HG02623 (cell line): ENCODE measurements around the gene XCR1.
"Not testable (repeated sequence)": the region's sequence is repeated elsewhere in the genome, so short reads cannot be mapped to it uniquely, and the experiment has no call there.

Experiments
- ATAC-seq: cut with Tn5 transposase; IDR thresholded peaks from one replicate; pipeline ENCODE4 v1.9.1; 2021; ENCODE audit warnings: moderate library complexity; ENCODE audit not compliant: unreplicated experiment

Gene XCR1, protein sequence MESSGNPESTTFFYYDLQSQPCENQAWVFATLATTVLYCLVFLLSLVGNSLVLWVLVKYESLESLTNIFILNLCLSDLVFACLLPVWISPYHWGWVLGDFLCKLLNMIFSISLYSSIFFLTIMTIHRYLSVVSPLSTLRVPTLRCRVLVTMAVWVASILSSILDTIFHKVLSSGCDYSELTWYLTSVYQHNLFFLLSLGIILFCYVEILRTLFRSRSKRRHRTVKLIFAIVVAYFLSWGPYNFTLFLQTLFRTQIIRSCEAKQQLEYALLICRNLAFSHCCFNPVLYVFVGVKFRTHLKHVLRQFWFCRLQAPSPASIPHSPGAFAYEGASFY

DNA sequence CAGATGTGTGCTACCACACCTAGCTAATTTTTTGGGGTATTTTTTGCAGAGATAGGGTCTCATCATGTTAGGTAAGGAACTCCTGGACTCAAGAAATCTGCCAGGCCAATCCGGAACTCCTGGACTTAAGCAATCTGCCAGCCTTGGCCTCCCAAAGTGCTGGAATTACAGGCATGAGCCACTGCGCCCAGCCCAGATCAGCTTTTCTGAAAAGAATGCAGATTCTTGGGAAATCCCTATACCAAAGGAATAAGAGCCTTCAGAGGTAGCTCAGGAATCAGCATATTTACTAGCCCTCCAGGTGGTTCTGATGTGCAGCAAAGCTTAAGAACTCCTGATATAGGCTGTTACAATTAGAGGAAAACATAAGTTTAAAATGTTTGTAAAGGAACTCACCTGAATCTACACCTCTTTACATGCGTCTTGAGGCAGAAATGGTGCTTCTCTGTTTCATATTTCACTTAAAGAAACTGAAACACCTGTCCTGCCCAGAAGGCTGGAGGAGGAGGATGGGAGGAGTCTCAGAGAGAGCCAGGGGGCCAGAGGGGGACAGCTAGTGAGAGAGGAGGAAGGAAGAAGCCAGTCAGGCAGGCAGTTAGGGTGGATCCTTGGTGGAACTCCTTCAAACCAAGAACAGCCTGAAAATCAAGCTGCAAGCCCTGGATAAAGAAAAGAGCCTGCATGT lies at the start of gene XCR1:
Gene XCR1, minus strand, starts transcription at position 463 of the 685 bp plus-strand sequence. CDS start 5,536 bp downstream, outside the sequence.
- no peak for ATAC-seq

DNA sequence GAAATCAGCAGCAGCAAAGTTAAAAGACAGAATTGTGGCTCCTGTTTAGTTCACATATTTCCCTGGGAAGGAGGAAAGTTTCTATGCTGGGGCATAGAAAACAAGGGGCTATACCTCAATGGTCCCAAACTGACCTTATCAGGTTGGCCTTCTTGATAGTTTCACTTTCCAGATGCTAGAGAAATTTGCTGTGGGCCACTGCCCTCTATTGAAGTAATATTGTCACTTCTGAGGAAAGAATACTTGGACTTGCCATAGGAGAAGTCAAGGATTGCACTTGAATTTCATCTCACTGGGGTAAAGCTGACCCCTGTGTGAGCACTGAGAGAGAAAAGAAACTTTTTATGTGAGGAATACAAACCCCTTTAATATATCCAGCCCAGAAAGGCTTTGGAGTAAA lies 49.3 kb upstream of the XCR1 start:
- no peak for ATAC-seq

DNA sequence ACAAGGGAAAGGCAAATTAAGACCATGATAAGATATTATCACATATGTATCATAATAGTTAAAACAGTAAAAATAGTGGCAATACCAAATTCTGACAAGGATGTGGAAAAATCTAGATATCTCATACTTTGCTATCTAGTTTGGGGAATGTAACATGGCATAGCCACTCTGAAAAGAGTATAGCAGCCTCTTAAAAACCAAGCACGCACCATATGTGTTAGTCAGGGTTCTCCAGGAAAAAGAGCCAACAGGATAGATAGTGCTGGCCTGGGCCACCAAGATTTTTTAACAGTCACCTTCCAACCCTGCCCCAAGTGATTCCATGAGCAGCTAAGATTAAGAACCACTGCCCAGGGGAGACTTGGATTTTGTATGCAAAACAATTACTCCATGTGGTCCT lies 48.5 kb upstream of the XCR1 start:
- no peak for ATAC-seq

DNA sequence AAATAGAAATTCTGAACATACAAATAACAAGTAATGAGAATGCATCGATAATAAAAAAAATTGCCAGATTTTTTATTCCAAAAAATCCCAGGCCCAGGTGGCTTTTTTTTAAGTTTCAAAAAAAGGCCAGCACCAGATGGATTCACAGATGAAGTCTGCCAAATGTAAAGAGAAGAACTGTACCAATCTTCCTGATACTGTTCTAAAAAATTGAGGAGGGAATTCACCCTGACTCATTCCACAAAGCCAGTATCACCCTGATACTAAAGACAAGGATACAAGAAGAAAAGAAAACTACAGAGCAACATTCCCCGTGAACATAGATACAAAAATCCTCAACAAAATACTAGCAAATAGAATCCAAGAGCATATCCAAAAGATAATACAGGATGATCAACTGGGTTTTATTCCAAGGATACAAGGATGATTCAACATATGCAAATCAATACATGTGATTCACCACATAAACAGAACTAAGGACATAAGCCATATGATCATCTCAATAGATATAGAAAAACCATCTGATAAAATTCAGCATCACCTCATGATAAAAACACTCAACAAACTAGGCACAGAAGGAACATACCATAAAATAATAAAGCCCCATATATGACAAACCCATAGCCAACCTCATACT lies 44.1 kb upstream of the XCR1 start:
- ATAC-seq, result no peak

DNA sequence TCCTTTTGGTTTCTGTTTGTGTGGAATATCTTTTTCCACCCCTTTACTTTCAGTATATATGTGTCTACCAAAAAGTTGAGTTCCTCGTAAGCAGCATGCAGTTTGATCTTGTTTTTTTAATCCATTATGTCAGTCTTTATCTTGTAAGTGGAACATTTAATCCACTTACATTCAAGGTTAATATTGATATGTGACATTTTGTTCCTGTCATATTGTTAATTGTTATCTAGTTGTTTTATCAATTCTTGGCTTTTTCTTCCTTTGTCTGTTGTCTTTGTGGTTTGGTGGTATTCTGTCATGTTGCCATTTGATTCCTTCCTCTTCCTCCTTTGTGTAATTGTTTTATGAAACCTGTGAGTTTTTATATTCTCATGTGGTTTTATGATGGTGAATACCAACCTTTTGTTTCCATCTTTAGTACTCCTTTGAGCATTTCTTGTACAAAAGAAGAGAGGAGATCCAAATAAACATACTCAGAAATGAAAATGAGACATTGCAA lies 43.4 kb upstream of the XCR1 start:
- no peak for ATAC-seq

DNA sequence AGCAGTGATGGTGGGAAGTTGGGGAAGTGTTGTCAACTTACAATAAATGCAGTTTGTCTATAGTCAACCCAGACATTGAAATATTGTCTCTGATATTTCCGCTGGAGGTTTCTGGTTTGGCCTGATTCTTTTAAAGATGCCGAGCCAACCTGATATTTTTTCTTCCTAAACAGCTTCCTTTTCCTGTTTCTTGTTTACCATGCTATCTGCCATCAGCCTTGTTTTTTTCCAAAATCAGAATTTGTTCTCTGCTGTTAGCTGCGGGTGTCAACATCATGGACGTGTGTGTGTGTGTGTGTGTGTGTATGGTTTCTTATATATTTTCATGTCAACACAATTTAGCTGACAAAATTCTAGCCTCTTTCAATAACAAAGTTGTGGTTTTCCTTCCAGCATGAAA lies 41.2 kb upstream of the XCR1 start:
- ATAC-seq, result no peak

DNA sequence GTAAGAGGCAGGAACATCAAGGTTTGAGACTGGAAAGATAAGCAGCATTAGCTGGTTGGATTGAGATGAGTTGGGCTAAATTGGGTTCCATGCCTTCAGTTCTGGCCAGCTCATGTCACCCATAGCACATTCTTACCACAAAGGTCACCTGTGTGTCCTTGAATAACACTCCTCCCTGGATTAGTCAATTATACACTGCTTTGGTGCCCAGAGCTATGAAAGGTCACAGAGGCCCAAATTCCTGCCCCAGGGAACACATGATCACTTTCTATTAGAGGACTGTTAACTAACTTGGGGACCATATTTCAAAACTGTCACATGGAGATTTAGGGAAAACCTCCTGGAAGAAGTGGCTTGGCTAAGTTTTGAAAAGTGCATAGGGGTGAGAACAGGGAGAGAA lies 40.1 kb upstream of the XCR1 start:
- ATAC-seq, result no peak

DNA sequence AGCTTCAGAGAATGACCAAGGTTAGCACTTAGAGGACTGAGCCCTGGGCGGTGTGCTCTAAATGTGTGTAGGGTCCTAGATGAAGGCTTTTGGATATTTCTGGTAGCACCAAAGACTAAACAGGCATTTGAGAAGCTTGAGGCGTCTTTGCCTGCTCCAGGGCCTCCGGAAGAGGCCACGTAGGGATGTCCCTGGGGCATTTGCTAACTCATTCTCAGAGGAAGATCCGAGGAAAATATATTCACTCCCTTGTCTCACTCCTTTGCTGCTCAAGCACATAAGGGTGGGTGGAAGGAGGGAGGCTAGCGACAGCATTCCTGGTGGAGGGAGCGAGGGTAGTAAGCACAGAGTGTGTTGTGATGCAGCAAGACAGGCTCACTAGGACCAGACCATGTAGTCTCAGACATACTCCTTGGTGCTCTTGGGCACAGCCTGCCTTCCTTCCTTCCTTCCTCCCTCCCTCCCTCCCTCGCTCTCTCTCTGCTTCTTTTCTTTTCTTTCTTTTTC lies 38.5 kb upstream of the XCR1 start:
- ATAC-seq, result no peak

DNA sequence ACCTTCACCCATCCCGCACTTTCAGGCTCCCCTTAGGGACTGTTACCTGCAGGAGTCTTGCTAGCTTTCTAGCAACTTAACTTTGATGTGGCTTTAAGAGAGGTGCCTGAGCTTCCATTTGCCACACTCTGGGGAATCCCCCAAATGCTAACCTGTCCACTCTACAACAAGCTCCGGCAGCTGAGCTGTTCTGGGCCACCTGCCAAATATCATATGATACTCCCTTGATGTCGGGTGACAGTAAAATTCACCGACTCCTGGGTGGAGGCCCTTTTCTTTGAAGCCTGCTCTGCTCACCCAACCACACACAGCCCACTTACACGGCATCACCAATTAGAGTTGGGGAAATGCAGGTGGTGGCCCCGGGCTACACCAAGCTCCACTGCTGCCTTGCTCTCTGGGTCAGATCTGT lies 38.0 kb upstream of the XCR1 start:
- no peak for ATAC-seq

DNA sequence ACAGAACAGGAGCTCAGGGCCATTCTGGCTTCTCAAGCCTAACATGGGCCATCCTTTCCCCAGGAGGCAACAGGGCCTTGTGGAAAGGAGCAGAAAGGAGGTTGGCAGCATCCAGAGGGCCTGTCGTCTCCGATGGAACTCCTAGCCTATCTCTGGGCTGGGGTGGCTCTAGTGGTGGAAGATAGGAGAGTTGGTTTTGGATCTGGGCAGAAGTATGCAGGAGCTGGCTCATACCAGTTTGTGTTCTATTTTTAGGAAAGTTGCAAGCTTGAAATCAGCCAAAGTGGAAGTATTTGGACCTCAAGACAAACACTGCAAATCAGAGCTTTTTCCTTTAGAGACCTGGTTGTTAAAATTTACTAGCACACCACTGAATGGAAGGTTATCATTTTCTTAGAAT lies 35.4 kb upstream of the XCR1 start:
- ATAC-seq, result no peak

DNA sequence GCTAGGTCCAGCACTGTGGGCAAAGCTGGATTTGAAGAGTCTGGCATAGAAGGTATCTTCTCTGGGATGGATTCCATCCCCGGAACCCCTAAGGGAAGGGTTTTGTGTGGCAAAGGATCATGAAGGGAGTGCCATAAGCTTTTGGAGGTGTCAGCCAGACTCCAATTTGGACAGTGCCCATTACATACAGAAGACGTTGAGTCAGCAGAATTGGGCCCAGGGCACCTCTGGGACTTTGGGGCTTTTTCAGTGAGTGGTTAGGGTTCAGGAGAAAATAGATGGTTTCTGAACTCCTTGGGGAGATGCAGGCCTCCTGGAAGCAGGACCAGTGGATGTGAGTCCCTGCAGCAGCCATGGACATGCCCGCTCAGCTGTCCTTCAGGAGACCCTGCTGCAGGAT lies 34.6 kb upstream of the XCR1 start:
- no peak for ATAC-seq

DNA sequence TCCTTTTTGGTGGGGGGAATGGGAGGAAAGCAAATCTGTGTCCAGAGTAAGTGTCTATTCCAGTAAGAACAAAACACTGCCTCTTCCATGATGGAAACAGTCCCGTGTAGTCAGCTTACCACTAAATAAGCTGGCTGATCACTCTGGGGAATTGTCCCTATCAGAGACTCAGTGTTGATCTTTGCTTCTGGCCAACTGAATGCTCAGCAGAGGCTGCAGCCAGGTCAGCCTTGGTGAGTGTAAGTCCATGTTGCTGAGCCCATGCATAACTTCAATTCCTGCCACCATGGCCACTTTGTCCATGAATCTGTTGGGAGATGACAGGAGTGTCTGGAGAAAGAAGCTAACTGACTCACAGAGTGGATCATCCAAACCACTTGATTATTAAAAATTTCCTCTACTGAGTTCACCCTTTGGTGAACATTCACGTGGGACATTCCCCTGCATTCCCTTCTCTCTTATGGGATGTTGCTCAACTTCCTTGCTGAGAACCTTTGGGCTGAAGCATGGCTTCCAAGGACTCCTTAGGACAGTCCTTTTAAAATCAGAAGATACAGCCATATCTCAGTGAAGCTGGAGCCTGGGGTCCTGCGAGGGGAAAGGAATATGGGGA lies 33.9 kb upstream of the XCR1 start:
- no peak for ATAC-seq

DNA sequence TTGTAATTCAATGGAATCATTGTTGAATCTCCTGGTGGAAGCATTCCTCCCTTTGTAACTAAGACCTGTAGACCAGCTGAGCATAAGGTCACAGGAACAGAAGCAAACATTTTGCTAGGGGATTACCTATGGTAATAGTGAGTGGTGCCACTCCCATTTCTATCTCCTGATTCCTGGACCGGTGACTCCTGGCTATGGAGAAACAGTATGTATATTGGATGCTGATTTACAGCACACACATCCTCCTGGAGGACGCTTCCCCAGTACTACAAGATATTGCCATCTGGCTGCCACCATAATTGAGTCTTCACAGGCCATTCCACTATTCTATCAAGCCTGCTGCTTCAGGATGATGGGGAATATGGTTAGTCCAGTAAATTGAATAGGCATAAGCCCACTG lies 33.3 kb upstream of the XCR1 start:
- no peak for ATAC-seq

DNA sequence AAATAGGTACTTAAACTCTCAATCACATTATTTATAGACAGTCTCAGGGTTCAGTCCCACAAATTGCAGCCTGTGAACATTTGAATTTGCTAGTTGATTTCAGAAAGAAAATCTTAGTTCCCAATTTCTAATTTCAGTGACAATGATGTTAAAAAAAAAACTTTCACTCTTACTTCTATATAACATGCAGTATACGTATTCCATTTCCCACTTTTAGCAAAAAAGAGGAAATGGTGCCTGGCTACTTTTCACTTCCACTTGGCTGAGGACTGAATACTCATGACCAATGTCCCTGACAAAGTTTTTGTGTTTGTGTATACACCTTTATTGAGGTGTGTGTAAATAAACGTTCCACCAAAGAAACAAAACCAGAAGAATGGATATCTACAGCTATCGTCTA lies 32.1 kb upstream of the XCR1 start:
- no peak for ATAC-seq

DNA sequence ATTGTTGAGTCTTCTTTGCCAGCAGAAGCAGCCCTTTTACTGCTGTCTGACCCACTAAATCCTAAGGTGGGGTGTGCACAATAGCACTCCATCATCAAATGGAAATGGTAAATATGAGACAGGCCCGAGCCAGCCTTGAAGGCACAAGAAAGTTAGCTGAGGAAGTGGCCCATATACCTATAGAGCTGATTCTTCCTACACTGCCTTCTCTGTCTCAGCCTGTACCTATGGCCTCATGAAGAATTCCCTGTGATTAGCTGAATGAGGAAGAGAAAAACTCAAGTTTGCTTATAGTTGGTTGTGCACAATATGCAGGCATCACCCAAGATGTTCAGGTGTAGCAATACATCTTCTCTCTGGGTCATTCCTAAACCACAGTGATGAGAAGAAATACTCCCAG lies 31.7 kb upstream of the XCR1 start:
- no peak for ATAC-seq

DNA sequence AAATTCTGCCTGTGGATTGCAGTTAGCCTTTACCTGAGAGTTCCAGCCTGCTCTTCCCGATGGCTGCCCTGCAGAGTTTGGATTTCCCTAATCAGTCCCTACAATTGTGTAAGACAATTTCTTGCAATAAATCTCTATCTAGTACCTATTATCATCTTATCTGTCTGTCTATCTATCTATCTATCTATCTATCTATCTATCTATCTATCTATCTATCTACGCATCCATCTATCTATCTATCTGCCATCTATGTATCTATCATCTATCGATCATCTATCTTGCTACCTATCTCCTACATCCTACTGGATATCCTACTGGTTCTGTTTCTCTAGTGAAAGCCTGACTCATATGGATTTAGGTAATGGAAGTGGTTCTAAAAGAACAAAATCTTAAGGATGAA lies 30.4 kb upstream of the XCR1 start:
- no peak for ATAC-seq

DNA sequence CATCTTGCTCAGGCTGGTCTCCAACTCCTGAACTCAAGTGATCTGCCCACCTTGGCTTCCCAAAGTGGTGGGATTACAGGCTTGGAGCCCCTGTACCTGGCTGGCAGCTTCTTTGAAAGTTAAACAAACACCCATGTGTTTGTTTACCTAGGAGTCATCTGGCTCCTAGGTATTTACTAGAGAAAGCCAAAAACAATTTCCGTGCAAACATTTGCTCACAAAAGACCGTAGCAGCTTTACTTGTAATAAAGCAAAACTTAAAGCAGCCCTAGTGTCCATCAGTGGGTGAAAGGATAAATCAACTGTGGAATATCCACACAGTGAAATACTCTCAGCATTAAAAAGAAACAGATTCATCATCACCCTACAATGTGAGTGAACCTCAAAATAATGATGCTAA lies 29.4 kb upstream of the XCR1 start:
- ATAC-seq, result no peak

DNA sequence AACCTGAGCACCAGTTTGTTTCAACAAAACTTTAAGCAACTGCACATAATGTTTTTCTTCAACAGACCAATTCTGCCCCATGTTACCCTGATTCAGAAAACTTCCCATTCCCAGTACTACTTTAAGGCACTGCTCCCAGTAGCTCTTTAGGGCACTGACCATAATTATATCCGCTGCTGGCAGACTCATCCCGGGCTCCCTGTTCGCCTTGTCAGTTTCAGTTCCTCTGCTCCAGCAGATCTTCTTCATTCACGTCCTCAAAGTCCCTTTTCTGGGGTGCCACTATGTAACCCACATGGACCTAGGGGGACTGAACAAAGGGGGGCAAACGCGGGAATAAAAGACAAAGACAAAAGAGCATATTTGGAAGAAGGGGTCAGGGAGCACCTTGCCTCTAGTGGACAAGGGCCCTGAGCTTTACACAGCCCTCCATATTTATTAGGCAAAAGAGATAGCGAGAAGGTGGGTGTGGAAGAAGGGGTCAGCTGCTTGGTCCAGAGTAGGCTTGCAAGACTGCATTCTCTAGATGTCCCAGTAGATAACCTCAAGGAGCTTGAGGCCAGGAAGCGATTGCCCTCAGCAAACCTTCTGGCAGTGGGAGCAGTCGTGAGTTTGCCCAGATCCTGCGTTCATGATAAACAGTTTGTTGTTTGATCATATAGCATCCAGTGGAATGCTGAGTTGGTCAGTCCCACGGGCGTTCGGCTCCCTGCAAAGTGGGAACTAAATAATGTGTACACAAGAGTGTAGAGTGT lies 26.7 kb upstream of the XCR1 start:
- not testable (repeated sequence) for ATAC-seq

DNA sequence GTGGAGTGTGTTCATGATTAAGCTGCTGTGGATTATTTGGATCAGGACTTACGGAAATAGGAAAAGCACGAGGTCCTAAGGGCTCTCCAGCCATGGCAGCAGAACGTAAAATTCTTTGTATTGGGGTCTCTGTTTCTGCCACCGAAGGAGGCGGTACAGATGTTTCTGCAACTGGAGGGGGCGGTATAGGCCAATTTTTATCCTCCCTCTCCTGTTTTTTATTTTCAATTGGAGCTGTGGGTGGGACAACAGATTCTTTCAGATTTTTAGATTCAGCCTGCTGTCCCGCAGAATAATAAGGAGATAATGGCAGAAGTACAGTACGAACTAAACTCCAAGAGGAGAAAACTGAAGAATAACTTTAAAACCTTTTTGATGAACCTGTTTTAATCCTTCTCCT lies 26.0 kb upstream of the XCR1 start:
- ATAC-seq, result not testable (repeated sequence)

DNA sequence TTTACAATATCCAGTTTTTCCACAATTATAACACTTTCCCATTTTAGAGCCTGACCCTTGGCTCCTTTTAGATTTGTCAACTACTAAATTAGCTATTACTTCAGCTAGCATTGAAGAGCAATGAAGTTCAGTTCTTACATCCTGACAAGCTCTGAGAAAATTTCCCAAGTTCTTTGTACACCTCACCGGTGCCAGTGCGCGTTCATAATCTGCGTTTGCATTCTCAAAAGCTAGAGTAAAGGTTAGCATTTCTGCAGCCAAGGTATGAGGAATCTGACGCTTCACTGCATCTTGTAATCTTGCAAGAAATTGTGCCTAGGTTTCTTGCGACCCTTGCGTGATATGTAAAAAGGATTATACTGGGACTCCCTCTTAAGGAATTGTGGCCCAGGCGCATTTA lies 25.2 kb upstream of the XCR1 start:
- ATAC-seq, result no peak

DNA sequence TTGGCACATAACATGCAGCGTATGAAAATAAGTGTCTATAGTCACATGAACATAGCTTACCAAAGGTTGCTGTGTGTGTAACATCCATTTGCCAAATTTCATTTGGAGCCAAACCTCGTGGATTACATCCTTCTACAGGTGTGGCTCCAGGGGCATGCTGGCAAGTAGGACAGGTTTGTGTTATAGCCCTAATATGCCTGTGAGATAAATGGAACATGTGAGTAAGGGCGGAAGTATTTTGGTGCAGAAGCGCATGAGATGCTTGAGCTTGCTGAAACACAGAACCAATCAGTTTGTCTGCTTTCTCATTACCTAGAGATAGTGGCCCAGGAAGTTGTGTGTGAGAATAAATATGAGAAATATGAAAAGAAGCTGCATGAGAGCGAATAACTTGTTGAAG lies 21.8 kb upstream of the XCR1 start:
- ATAC-seq, result no peak
